Measurements from ENCODE around the gene LAMTOR2.

DNA sequence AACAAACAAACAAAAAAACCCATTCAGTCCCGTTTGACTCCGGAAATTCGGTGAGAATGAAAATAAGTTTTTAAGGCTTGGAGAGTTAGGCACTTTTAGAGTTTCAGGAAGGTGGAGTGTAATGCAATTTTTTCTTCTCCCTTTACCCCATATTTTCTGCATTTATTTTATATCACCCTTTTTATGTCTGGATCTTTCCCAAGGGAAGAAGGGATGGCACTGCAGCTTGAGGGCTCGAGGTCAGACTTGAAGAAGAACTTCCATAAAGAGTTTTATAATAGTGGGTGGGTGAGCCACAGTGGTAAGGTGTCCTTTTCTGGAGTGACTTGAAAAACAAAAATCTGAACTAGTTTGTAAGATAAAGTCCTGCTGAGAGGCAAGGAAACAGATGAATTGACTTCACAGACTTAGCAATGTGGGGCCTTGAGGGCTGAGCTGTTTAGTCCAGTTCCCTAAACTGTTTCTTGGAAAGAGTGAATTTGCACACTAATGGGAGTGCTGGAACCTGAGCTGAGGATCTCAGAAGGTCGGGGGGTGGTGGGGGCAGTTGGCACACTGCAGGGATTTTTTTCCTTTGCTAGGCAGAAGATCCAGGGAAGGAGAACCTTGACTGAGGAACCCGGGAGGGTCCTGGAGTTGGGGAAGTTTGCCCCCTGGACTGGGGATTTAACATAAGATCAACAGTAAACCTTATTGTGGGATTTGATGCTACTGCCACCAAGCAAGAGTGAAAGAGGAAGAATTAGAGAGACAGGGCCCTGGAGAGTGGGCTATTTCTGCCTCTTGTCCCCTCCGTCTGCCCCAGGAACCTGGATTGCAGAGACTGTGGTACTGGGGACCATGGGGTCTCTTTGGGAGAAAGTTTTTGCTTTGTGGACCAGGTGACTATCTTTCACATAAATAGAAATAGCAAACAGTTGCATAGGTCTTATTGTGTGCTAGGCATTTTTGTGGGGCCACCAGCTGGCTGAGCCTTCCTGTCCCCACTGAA lies 29.5 kb downstream of the LAMTOR2 start:
- TF ChIP-seq, protein P1, sequence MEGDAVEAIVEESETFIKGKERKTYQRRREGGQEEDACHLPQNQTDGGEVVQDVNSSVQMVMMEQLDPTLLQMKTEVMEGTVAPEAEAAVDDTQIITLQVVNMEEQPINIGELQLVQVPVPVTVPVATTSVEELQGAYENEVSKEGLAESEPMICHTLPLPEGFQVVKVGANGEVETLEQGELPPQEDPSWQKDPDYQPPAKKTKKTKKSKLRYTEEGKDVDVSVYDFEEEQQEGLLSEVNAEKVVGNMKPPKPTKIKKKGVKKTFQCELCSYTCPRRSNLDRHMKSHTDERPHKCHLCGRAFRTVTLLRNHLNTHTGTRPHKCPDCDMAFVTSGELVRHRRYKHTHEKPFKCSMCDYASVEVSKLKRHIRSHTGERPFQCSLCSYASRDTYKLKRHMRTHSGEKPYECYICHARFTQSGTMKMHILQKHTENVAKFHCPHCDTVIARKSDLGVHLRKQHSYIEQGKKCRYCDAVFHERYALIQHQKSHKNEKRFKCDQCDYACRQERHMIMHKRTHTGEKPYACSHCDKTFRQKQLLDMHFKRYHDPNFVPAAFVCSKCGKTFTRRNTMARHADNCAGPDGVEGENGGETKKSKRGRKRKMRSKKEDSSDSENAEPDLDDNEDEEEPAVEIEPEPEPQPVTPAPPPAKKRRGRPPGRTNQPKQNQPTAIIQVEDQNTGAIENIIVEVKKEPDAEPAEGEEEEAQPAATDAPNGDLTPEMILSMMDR (conservative IDR thresholded peaks at IDR 0.05; ENCODE audit: low read depth in 2 of 2): no peak
- TF ChIP-seq EZH2 (IDR thresholded peaks at IDR 0.05; ENCODE audit: low read depth, unreplicated experiment) (no peak), REST (IDR thresholded peaks at IDR 0.05; ENCODE audit: unreplicated experiment) (no peak)
